HG02623 (cell line): ENCODE measurements around the gene MAPK12.
"Not testable (repeated sequence)": the region's sequence is repeated elsewhere in the genome, so short reads cannot be mapped to it uniquely, and the experiment has no call there.

Source experiments
- ATAC-seq: cut with Tn5 transposase; IDR thresholded peaks from one replicate; pipeline ENCODE4 v1.9.1; 2021; ENCODE audit warnings: moderate library complexity; ENCODE audit not compliant: unreplicated experiment

The MAPK12 gene

DNA sequence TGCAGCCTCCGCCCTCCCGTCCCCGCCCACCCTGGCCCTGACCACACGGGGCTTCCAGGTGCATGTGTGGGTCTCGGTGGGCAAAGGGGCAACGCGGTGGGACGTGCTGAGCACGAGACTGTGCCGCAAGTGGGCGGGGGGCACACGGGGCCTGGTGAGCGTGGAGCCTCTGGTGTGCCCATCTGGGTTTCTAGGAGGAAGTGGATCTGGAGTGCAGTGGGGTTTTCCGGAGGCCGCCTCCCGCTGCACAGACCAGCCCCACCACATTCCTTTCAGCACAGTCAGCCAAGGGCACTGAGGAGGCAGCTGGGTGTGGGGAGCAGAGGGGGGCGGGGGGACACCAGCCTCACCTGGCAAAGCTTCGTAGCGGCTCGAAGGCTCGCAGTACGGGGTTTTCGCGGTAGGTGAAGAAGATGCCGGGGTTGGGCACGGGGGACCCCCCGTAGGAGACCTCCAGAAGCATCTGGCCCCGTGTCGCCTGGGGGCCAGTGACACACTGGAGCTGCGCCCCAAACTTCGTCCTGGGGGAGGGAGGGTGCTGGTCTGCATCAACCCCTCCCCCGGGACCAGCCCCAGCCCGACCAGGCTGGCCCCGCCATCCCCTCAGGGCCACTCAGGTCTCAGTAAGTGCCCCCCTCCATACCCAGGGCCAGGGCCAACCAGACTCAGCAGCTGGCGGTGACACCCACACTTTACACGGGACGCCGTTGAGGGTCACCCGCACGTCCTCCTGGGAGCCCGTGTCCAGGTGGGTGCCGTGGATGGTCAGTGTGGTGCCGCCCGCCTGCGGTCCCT is 21.1 kb upstream of the MAPK12 start:
- ATAC-seq = no peak

DNA sequence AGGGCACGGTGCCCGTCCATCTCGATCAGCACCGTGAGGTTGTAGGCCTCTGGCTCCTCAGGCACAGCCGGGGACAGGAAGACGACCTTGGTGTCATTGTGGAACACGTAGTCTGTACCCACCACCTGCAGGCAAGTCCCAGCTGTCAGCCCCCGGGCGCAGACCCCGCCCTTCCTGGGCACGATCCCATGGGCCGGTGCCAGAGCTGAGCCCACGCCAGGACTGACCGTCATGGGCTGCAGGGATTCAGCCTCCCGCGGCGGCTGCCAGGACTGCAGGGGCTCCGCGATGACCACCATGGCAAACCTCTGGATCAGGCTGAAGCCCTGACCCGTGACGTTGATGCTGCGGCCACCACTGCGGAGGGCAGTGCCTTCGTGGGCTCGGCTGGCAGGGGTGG is 20.5 kb upstream of the MAPK12 start:
- no peak for ATAC-seq

DNA sequence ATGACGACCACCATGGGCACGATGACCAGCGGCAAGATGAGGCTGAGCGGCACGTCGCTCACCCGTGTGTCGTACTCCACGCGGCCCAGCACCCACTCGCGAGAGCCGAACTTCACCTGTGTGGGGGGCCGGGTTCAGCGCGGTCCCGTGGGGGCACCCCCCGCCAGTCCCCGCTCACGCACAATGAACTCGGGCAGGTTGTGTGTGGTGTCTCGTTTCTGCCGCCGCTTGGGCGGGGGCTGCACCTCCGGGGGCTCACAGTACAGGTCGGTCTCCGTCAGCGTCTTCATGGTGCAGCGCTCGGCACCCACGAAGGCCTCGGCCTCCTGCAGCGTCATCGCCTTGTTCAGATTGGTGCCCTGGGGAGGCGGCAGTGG is 19.9 kb upstream of the MAPK12 start:
- ATAC-seq = no peak

DNA sequence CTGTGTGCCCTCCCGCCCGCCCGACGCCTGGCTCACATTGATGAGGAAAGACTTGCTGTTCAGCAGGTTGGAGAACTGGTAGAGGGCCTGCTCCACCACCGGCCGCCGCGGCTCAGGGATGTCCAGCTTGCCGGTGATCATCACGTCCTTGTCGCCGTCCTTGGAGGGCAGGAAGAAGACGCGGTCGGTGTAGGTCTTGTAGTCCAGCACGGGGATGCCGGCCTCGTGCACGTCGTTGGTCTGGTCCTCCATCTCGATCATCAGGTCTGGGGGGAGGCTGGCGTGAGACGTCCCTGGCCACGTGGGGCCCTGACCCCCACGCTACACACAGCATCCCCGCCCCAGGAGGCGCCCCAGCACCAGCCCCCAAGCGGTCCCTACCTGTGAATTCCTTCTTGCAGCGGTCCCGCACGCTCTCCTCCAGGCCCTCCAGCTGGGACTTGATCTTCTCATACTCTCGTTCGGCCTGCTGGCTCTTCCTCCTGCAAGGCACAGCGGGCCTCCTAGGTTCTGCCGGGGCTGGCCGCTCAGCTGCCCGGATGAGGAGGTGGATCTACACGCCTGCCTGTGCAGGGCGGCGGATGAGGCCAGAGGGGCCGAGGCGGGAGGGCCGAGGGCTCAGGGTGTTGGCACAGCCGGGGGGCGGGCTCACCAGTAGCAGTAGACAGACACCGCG is 19.4 kb upstream of the MAPK12 start:
- no peak for ATAC-seq

DNA sequence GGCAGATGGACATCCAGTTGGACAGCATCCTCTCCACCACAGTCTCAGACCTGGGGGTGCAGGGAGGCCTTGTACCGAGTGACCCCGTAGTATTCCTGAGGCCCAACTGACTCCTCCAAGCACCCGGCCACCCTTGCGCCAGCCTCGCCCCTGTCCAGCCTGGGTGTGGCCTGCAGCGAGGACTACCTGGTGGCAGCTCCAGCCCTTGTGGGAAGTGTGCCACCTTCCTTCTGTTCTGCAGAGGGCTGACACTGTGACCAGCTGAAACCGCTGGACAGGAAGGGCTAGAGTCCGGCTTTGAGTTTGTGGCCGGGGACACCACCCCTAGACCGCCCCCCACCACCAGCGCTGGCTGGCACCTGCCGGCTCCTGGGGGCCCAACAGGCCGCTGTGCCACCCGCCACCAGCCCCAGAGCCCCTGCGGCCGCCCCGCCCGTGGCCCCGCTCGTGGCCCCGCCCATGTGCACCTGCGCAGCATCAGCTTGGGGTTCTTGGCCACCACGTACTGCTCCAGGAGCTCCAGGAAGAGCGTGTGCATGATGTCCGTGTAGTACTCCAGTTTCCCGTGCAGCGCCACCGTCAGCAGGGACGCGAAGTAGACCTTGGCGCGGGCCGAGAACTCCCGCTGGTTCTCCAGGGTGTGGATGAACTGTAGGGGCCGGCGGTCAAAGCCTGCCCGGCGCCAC is 18.7 kb upstream of the MAPK12 start:
- ATAC-seq = no peak

DNA sequence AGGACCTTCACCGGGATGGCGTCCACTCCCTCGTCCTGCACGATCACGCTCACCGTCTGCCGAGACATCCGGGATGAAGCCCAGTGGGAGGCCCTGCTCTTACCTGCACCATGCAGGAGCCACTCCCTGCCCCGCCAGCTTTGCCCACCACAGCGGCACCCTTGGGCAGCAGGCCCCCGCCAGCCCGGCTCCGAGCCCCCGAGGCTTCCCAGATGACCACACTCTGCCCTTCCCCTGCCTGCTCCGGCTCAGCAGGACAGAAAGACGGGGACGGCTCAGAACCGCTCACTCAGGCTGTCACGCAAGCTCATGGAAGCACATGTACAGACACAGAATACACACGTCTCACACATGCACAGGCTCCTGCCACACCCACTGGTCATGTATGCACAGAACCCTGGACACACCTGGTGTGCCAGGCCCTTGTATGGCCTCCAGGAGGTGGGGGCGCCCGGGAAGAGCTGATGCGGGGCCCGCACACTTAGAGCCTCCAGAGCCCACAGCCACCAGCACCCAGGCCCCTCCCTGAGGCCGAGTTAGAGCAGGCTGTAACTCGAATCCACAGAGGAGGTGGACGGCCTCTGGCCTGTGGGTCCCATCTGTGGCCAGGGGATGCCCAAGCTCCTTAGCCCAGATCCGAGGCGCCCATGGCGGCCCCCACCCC is 17.6 kb upstream of the MAPK12 start:
- ATAC-seq = no peak

DNA sequence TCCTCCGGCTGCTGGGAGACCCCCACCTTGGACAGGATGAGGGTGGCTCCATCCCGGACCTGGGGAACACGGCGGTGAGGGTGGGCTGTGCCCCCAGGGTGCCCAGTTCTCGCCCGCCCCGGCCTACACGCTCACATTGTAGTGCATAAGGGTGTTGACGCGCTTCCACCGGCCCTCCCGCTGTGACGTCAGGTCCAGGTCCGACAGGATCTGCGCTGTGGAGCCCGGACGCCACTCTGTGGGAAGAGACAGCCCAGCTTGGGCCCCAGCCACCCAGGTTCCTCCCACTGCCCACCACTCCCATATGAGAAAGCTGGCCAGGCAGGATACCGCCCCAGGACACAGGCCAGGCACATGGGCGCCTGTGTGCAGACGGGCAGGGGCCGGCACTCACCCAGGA is 17.0 kb upstream of the MAPK12 start:
- ATAC-seq = no peak

DNA sequence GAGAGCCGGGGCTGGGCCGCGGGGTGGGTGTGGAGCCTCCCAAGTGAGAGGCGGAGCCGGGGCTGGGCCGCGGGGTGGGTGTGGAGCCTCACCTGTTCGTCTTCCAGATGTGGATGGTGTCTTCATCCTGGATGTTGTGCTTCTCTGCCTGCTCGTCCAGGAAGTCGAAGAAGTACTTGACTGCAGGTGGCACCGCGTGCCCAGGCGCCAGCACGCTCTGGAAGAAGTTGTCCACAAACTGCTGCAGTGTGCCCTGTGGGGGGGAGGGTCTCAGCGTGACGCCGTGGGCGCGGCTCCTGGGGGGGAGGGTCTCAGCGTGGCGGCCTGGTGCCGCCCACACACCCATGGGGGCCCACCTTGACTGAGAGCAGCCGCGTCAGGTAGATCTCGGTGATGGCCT is 16.3 kb upstream of the MAPK12 start:
- no peak for ATAC-seq

DNA sequence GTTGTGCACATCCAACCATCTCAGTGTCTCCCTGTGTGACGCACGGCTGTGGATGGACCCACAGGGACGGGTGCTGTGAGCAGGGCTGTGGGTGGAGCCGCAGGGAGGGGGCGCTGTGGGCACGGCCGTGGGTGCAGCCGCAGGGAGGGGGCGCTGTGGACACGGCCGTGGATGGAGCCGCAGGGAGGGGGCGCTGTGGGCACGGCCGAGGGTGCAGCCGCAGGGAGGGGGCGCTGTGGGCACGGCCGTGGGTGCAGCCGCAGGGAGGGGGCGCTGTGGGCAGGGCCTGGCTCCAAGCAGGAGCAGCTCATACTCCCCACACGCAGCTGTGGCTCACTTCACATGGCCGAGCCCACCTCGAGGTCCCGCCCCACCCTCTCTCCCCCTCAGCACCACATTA is 14.7 kb upstream of the MAPK12 start:
- peak; percentile 40 for ATAC-seq

DNA sequence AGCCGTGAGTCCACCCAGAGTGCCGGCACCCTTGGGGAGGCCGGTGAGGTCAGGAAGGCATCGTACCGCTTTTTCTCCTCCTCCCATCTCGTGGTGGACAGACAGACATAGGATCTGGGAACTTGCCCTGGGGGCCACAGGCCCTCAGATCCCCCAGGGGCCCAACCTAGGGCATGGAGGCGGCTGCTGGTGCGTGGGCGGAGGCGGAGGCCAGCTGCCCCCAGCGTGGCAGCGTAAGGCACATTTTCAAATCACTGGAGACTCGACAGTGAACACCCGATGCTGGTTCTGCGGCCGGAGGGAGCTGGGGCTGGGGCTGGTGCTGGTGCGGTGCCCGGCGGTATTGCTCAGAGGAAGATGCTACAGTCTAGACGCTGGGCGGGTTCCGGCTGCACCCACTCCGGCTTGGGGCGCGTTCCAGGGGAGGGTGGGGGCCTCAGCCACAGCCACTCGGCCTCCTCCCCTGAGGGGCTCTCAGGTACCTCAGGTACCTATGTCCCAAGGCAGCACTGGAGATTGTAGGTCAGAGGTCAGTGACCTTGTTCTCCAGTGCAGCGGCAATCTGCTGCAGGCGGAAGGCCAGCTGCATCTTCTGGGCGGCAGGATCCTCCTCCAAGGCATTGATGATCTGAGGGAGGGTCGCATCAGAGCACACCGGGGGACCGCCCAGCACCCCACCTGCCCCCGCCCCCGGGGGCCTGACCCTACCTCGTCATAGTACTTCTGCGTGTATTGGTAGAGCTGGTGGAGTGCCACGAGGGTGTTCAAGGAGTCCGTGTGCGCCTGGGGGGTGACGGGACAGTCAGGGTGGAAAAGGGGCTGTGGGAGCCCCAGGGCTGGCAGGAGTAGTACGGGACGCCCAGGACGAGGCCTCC is 13.9 kb upstream of the MAPK12 start:
- no peak for ATAC-seq

DNA sequence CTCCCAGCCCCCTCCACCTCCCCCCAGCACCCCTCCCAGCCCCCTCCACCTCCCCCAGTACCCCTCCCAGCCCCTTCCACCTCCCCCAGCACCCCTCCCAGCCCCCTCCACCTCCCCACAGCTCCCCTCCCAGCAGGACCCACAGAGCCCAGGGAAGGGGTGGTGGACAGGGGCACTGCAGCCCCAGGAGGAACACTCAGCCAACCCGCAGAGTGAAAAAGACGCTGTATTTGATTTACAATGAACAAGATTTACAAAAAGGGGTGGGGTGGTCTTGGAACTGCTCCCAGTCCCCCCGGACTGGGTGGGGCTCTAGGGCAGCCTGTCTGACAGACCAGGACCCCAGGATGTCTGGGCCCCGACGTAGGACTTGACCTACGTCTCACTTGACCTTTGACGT is 13.3 kb upstream of the MAPK12 start:
- ATAC-seq = no peak

DNA sequence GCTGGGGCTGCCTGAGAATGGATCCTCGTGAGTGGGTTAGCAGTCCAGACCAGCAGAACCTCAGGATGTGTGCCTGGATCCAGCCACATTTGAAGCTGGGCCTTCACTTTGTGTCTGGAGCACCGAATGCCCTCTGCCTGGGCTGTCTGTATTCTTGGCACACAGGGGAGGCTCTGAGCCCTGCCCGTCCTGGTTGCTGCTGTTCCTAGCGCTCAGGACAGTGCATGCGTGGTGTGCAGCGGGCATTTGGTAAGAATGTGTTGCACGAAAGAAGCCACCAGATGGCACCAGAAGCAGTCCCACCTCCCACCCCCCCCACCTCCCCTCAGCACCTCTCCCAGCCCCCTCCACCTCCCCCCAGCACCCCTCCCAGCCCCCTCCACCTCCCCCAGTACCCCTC is 12.8 kb upstream of the MAPK12 start:
- no peak for ATAC-seq

DNA sequence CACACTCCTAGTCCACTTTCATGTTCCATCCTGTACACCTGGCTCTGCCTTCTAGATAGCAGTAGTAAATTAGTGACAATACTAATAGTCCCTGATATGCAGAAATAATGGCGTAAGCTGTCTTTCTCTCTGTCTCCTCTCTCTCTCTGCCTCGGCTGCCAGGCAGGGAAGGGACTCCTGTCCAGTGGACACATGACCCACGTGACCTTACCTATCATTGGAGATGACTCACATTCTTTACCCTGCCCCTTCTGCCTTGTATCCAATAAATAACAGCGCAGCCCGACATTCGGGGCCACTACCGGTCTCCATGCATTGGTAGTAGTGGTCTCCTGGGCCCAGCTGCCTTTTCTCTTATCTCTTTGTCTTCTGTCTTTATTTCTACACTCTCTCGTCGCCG is 12.3 kb upstream of the MAPK12 start:
- not testable (repeated sequence) for ATAC-seq

DNA sequence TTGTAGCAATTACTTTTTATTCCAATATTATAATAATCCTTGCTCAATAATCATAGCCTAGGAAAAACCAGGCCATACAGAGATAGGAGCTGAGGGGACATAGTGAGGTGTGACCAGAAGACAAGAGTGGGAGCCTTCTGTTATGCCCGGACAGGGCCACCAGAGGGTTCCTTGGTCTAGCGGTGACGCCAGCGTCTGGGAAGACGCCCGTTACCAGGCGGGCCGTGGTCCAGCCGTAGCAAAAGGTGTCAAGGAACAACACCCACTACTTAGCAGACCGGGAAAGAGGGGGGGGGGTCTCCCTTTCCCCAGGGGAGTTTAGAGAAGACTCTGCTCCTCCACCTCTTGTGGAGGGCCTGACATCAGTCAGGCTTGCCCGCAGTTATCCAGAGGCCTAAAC is 11.9 kb upstream of the MAPK12 start:
- ATAC-seq = not testable (repeated sequence)

DNA sequence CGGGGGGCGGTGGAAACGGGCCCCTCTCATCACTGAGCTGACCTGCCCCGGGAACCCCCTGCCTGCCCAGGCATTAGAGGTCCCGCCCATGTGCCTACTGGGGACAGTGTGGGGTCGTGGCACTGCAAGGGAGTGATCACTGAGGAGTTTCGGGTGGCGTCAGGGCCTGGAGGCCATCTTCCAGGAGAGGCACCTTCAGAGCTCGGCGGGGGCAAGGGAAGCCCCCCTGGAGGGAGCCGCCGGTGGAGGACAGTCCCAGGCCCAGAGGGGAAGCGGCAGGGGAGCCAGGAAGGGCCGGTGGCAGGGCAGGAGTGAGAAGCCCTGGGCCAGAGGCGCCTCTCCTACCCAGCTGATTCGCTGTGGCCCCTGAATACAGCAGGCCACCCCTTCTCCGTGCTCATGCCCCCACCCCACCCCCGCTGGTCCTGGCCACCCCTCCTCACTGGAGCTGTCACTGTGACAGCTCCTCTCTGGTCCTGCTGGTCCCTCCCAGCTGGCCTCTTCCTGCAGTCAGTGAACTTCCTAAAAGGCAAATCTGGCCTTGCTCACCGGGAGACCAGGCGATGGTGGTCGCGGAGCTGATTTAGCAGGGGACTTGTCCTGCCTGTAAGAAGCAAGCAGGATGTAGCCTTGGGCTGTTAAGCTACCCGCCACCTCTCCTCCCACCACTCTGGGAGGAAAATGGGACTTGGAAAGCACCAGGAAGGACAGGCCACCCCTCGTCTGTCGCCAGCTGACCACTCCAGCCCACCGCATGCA is 10.7 kb upstream of the MAPK12 start:
- no peak for ATAC-seq

DNA sequence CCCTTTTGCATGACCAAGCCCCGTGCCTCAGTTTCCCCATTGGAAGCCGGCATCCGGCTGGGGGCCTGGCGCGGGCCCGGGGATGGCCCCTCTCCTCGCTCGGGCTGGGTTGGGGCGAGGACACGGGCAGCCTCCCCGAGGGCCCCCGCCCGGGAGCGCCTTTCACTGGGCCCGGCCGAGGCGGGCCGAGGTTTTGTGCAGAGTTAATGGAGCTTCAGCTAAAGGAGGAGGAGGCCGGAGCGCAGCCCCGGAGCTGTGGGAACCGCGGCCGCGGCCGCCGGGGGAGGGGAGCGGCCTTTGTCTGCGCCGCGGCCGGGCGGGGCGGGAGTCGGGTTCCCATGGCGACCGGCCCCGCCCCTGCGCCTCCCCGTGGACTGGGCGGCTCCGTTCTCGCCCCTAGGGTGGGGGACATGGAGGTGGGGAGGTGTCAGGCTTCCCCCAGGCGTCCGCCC is 10.1 kb upstream of the MAPK12 start:
- no peak for ATAC-seq

DNA sequence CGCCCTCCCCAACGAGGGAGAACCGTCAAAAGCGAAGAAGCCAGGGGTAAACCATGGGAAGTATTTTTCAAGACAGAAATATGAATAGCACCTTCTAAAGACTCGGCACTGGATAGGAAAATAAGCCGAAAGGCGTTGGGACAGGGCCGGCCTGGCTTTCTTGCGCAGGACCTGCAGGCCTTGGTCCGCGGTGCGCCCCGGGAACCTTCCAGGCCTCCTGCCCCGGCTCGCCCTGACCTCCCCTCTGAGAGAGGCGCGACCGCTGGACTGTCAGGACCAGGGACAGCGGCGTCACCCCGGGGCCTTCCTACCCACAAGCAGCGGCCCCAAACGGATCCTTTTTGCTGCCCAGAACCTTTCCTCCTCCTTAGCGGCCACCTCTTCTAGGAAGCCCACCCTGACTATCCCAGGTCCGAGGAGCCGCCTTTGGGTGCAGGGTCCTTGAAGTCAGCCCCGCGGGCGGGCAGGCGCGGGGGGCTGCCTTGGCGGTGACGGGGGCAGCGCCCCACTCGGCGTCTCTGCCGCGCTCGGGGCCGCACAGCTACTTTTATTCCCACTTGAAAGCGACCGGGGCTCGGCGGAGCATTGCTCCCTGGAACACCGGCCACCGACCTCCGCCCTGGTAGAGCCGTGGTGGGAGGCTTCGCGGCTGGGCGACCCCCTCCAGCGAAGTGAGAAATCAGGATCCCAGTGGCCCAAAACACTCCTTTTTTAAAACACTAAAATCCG is 9.3 kb upstream of the MAPK12 start:
- no peak for ATAC-seq

DNA sequence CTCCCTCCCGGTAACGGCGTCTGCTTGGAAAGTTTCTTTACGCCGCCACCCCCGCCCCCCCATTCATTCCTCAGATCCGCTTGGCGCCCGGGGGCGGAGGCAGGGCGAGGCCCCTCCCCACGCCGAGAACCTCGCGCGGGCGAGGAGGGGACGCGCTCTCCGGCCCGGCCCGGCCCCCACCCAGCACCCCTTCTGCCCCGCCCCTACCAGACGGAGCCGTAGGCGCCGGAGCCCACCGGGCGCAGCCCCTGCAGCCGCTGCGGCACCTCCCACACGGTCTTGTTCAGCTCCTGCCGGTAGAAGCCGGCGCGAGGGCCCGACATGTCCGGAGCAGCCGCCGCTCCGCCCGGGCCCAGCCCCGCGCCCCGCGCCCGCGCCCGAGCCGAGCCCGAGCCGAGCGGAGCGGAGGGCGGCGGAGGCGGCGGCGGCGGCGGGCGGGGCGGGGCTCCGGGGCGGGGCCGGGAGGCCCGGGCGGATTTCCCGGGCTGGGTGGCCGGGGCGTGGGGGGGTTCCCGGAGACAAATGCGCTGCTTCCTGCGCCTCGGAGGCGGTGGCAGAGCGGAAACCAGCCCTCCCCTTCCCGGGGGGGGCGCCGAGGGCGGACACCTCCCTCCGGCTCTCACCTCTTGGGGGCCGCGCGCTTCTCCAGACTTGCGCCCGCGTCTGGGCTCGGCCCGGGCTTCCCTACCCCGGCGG is 8.6 kb upstream of the MAPK12 start, which contains the start of gene MAPK11:
Gene MAPK11, minus strand, starts transcription at position 411 of the 696 bp plus-strand sequence. Its CDS starts 88 bp downstream, at position 323.
- ATAC-seq = no peak
